Measurements from ENCODE around the gene CDK11B. TPM values are rescaled to one million over a fixed set of nuclear protein-coding genes. Genes with fewer than 3 reads are reported as not detected.

The CDK11B gene
- total RNA-seq, 1 experiment from 2014 or later, result 30.1 TPM

GRCh38 chr1:1605724-1606123 lies 53.1 kb downstream of the CDK11B start:
- H3K4me1 Mint-ChIP-seq, result peaks cover 0 to under 1% of the 10 kb centered on the region in 2 experiments; a peak in 1 of 4 replicates
- Histone ChIP-seq H2BK20ac (ENCODE audit: low read depth, low read length, poor library complexity, severe bottlenecking) (no peak overlapping the region), H2AK5ac (ENCODE audit: insufficient read length, low read length) (no peak overlapping the region), H3K56ac (ENCODE audit: insufficient read length, low read depth, low read length) (no peak overlapping the region), H3K4me1 (ENCODE audit: insufficient read depth, low read length) (no peaks in the 10 kb centered on the region), H2AFZ (ENCODE audit: low read length) (no peak overlapping the region), H4K5ac (ENCODE audit: insufficient read length, low read depth, low read length) (no peak overlapping the region), H3K23ac (ENCODE audit: insufficient read length, low read depth, low read length) (no peak overlapping the region), H2BK5ac (ENCODE audit: insufficient read length, low read length) (no peak overlapping the region), H2BK12ac (ENCODE audit: insufficient read length, low read depth, low read length) (no peak overlapping the region), H4K91ac (ENCODE audit: insufficient read length, low read depth, low read length) (no peak overlapping the region), H3K14ac (ENCODE audit: insufficient read depth, low read length) (no peak overlapping the region), H3K79me1 (ENCODE audit: insufficient read depth, low read depth, low read length, poor library complexity, severe bottlenecking) (no peaks in the 10 kb centered on the region), H2BK120ac (ENCODE audit: low read depth, low read length, poor library complexity, severe bottlenecking) (no peak overlapping the region), H3K23me2 (ENCODE audit: insufficient read length, low read depth, low read length, poor library complexity, severe bottlenecking) (no peaks in the 10 kb centered on the region), H3K18ac (ENCODE audit: insufficient read length, low read depth, low read length) (no peak overlapping the region), H3K4ac (ENCODE audit: low read depth, low read length) (no peak overlapping the region), H4K8ac (replicated peaks; ENCODE audit: insufficient read length, low read depth, low read length) (no peak overlapping the region), H3K79me2 (ENCODE audit: insufficient read depth, low read length) (no peaks in the 10 kb centered on the region), H3K27ac (ENCODE audit: insufficient read length, low read depth, low read length) (no peak overlapping the region), H3K9me3 (ENCODE audit: control insufficient read depth, low read depth, low read length) (no peaks in the 10 kb centered on the region), H3K27me3 (ENCODE audit: insufficient read depth, low read length) (no peaks in the 10 kb centered on the region; the same call in 1 of the 2 replicates), H3K4me2 (ENCODE audit: insufficient read depth, insufficient read length, low read length) (no peak overlapping the region), H2BK15ac (ENCODE audit: low read depth, low read length) (no peak overlapping the region), H3T11ph (ENCODE audit: low read length) (no peak overlapping the region), H3K9ac (ENCODE audit: extremely low read depth, insufficient read length, low read length) (no peak overlapping the region), H4K20me1 (ENCODE audit: control insufficient read depth, insufficient read depth, insufficient read length) (no peaks in the 10 kb centered on the region)
- TF ChIP-seq, protein P1, sequence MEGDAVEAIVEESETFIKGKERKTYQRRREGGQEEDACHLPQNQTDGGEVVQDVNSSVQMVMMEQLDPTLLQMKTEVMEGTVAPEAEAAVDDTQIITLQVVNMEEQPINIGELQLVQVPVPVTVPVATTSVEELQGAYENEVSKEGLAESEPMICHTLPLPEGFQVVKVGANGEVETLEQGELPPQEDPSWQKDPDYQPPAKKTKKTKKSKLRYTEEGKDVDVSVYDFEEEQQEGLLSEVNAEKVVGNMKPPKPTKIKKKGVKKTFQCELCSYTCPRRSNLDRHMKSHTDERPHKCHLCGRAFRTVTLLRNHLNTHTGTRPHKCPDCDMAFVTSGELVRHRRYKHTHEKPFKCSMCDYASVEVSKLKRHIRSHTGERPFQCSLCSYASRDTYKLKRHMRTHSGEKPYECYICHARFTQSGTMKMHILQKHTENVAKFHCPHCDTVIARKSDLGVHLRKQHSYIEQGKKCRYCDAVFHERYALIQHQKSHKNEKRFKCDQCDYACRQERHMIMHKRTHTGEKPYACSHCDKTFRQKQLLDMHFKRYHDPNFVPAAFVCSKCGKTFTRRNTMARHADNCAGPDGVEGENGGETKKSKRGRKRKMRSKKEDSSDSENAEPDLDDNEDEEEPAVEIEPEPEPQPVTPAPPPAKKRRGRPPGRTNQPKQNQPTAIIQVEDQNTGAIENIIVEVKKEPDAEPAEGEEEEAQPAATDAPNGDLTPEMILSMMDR (conservative IDR thresholded peaks at IDR 0.05), result no peak
- H3K27me3 Mint-ChIP-seq (ENCODE audit: low read depth), result peaks cover 39% of the 10 kb centered on the region
- DNase-seq, result no peak
- WGBS (ENCODE audit: extremely low coverage, insufficient read length, low lambda C conversion rate), result no CpG with 5 or more reads among the region's 17 CpGs
- no peaks in the 10 kb centered on the region for H3K9me3 Mint-ChIP-seq
- no peaks in the 10 kb centered on the region for H3K36me3 Mint-ChIP-seq (ENCODE audit: insufficient read depth in 1 of 3, low read depth in 3 of 3)
- no peak overlapping the region for H3K27ac Mint-ChIP-seq
- no peak overlapping the region for H3K4me3 Mint-ChIP-seq

Measured in H9 (cell line).